GM15510 (cell line): ENCODE results near the gene CDC42SE2.

ENCODE experiments used
- POLR2A ChIP-seq: IDR thresholded peaks from 3 replicates; pipeline ENCODE4 v1.6.1; 2011; ENCODE audit warnings: borderline replicate concordance; ENCODE audit not compliant: insufficient read length; ENCODE audit errors: extremely low read depth

The CDC42SE2 gene

DNA sequence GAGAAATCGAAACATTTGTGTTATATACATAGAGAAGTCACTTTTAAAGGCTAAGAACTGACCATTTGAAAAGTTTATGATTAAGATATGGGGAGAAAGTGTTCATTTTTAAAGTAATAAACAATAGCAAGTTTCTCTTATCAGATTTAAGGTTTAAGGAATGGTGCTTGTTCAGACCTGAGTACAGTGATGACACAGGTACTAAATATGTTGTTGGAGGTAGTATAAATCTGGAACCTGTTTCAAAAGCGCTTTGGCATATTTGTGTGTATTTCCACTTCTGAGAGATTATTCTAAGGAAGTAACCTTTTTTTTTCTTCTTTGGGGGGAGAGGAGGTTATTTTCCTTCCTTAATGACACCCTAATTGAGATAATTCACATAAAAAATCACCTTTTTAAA is 18.4 kb downstream of the CDC42SE2 start:
- no peak for TF ChIP-seq POLR2A

DNA sequence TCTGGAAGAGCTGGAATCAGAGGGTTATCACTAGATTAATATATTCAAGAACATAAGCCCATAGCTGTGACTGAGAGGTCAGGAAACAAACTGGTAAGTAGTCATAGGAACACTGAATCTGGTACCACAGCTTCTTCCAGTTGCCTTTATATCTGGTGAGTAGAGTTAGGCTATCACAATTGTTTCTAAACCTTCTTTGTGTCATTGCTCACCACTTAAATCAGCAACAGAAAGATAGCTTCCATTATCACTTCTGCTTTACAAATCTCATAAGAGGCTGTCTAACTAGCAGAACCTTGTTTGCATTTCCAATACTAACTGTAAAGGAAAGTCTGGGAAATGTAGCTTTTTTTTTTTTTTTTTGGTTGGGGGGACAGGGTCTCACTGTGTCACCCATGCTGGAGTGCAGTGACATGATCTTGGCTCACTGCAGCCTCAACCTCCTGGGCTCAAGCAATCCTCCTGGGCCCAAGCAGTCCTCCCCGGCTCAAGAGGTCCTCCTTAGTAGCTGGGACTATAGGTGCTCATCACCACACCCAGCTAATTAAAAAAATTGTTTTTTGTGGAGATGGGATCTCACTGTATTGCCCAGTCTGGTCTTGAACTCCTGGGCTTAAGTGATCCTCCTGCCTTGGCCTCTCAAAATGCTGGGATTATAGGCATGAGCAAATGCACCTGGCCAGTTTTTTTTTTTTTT is 22.0 kb downstream of the CDC42SE2 start:
- no peak for TF ChIP-seq POLR2A

- no peak for TF ChIP-seq POLR2A
Measured at GRCh38 chr5:131286400-131286715, 22.5 kb downstream of the CDC42SE2 start.

DNA sequence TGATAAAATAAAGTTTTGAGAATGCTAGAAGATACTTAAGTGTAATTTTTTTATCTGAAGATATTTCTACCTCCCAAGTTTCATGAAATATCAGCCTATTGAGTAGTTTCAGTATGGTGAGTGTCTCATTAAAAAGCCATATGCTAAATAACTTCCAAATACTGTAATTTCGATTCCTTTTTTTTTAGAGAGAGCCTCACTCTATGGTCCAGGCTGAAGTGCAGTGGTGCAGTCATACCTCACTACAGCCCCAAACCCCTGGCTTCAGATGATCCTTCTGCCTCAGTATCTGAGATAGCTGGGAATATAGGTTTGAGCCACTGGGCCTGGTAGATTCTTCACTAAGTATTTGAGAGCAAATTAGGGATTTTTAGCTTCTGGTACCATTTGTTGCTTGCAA is 24.5 kb downstream of the CDC42SE2 start:
- no peak for TF ChIP-seq POLR2A

DNA sequence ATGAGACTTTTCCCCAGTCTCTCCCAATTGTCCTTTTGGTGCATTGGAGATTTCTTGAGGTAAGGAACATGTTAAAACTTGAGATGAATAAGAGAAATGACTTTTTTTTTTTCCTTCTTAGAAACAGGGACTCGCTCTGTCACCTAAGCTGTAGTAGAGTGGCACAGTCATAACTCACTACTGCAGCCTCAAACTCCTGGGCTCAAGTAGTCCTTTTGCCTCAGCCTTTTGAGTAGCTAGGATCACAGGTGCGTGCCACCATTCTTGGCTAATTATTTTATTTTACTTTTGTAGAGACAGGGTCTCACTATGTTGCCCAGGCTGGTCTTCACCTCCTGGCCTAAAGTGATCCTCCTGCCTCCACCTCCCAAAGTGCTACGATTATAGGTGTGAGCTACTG is 25.9 kb downstream of the CDC42SE2 start:
- TF ChIP-seq POLR2A: no peak

DNA sequence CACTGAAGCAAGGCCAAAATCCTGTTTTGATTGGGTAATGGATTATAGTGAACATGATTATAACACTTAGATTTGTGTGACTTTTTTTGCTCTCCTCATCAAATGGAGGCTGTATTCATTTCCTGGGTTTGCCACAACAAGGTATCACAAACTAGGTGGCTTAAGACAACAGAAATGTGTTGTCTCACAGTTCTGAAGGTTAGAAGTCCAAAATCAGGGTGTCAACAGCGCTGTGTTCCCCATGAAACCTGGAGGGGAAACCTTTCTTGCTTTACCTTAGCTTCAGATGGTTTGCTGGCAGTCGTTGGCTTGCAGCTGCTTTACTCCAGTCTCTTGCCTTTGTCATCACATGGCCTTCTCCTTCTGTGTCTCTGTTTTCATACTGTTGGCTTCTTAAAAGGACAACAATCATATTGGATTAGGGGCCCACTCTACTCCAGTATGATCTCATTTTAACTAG is 32.4 kb downstream of the CDC42SE2 start:
- TF ChIP-seq POLR2A: no peak

DNA sequence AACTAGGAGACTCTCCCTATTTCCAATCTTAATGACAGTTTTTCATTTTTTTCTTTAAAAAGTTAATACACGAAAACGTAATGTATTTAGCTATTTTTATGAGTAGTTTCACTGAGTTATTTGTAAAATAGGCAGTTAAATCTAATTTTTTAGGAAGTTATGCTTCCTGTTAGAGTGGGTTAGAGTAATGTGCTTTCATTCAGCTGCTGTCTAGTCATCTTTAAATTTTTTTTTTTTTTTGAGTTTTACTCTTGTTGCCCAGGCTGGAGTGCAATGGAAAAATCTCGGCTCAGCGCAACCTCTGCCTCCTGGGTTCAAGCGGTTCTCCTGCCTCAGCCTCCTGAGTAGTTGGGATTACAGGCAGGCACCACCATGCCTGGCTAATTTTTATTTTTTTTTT is 34.0 kb downstream of the CDC42SE2 start:
- TF ChIP-seq POLR2A: no peak

GRCh38 chr5:131299465-131299864 is 35.6 kb downstream of the CDC42SE2 start:
- TF ChIP-seq POLR2A: no peak

GRCh38 chr5:131302506-131302905 is 38.7 kb downstream of the CDC42SE2 start:
- TF ChIP-seq POLR2A: no peak

GRCh38 chr5:131303537-131303936 is 39.7 kb downstream of the CDC42SE2 start:
- no peak for TF ChIP-seq POLR2A

DNA sequence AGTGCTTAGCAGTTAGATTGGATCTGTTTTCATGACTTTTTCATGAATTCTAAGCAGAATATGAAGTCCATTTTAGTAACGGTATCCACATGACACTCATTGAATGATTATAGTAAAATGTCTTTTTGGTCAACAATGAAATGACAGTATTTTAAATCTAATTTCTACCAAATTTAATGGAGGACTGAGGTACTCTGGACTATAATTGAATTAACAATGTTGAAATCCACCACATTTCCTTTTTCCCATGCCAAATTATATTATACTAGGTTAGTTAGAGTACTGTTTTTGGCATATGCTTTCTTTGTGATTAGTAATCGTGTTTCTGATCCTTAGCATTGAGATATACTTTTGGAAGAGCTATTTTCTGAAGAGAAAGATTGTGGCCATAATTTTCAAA is 40.6 kb downstream of the CDC42SE2 start:
- no peak for TF ChIP-seq POLR2A

- TF ChIP-seq POLR2A: no peak
Measured at GRCh38 chr5:131305138-131305689, 41.4 kb downstream of the CDC42SE2 start.

GRCh38 chr5:131305906-131306305 is 42.1 kb downstream of the CDC42SE2 start:
- no peak for TF ChIP-seq POLR2A

DNA sequence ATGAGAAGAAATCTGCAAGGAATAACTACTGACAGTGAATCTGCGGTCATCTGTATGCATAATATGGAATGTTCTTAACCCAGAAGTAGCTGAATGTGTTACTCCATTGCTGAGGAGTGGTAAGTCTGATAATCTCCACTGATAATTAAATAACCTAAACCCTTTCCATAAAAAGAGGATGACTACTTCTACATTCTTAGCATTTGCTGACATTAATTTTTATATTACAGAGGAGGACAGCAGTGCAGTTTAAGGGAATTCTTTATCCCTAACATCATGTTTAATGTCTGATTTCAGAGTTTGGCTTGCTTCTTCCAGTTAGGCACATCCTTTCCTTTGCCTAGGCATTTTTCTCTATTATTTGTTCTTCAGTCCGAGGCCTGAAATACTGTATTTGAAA is 52.2 kb downstream of the CDC42SE2 start:
- TF ChIP-seq POLR2A: no peak

DNA sequence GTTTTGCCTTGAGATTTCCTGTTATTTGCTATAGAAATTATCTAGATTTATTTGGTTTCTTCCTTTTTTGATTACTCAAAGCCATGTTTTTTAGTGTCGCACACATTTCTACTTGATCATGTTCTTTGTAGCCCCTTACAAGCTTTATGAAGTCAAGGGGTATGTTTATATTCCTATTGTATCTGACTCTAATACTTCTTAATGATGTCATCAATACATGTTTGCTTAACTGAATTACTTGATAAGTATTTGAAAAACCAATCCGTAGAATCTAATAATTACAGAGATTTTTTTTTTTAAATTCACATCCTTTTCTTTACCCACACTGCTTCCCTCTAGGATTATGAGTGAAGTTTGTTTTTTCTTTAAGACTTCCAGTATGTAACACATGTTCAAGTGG is 53.0 kb downstream of the CDC42SE2 start:
- no peak for TF ChIP-seq POLR2A

DNA sequence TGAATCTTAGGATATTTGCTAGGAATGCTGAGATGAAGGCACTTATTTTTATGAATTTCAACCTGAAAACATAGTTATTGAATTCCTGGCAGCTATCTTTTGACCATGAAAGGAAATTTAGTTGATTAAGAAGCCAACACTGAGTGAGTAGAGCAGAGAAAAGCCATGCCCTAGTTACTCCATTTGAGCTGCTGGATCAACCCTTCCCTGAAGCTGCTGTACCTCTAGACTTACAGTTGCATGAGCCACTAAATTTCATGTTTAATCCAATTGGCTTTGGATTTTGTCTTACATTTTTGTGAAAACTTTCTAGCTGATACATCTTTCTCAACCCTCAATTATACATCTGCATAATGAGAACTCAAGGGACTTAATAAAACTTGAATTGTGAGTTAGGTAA is 54.6 kb downstream of the CDC42SE2 start:
- no peak for TF ChIP-seq POLR2A

GRCh38 chr5:131321066-131321465 is 57.2 kb downstream of the CDC42SE2 start:
- TF ChIP-seq POLR2A: no peak

DNA sequence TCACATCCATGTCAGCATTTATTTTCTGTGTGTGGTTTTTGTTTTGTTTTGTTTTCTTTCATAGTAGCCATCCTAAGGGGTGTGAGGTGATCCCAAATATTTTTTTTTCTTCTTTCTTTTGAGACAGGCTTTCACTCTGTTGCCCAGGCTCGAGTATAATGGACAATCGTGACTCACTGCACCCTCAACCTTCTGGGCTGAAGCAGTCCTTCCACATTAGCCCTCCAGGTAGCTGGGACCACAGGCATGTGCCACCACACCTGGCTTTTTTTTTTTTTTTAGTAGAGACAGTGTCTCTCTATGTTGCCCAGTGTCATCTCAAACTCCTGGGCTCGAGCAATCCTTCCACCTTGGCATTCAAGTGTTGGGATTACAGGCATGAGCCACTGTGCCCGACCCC is 59.1 kb downstream of the CDC42SE2 start:
- no peak for TF ChIP-seq POLR2A

DNA sequence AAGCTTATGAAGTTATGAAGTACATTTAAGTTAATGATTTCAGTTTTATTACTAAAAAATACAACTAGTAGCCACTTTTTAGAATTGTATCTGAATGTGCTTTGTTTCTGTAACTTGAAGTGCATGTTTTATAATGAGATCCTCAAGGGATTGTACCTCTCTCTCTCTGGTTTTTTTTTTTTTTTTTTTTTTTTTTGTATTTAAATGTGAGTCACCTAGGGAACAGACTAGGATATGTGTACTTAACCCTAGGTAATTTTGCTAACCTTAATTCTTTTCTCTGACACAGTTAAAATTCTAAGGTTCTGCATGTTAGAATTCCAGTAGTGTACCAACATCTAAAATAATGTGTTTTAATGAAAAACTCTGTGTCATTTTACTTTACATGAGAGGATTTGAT is 59.5 kb downstream of the CDC42SE2 start:
- no peak for TF ChIP-seq POLR2A
